ENCODE results near the gene TFDP2.
"Not testable (repeated sequence)": the region's sequence is repeated elsewhere in the genome, so short reads cannot be mapped to it uniquely, and the experiment has no call there.

TFDP2 gene

DNA sequence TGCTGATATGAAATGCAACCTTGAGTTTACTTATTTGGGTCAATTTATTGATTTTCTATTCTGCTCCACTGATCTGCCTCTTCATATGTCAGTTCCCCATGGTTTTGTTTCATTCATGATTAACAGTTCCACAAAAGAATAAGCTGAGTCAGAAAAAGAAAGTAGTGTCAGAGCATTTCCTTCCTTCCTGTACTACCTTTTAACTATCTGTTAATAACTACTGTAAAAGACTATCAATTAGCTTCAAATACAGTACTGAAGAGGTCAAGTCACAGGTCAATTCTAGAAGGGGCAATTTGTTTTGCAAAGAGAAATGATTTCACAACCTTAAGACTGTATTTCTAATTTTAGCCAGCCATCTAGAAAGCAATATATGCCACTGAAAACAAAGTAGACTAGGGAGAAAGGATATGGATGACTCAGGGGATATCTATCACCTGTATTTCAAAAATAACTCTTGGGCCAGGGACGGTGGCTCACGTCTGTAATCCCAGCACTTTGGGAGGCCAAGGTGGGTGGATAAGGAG lies 129.5 kb downstream of the TFDP2 start:
- no peak for DNase-seq (ENCODE audit: low spot score)

DNA sequence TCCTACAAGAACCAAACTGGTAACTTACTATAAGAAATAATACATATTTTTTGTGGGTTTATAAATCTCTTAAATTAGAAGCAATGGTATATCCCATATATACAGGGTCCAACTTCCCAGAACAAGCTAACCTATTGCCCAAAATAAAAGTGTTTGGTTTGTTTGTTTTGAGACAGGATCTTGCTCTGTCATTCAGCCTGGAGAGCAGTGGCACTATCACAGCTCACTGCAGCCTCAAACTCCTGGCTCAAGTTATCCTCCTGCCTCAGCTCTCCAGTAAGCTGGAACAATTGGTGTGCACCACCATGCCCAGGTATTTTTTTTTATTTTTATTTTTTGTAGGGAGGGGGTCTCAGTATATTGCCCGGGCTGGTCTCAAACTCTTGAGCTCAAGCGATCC lies 135.4 kb downstream of the TFDP2 start:
- DNase-seq (ENCODE audit: low spot score) = no peak

DNA sequence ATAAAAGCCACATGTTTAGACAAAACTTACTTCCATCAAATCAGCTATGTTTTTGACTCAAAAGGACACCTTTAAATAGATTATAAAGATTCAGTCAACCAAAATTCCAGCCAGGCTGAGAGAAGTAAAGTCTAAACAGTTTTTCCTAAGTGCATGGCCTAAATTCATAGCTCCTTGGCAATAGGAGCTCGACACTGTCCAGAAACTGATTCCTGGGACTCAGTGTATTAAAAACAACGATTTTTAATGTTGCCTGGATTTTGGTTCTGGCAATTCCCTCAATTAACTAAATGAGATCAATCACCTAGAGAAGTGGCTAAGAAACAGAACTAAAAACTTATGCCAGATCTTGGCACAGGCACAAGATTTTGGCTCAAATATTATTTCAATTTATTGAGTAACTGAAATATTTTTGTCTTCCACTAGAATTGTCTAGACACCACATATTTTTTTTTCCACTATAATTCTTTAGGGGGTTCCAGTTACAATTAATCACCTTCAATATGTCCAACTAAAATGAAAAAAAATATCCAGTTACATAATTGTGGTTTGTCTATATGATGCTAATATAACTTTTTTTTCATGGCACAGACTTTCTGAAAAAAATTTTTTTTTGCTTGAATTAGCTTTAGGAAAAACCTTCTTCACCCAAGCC lies 135.9 kb downstream of the TFDP2 start:
- DNase-seq (ENCODE audit: low spot score) = no peak

DNA sequence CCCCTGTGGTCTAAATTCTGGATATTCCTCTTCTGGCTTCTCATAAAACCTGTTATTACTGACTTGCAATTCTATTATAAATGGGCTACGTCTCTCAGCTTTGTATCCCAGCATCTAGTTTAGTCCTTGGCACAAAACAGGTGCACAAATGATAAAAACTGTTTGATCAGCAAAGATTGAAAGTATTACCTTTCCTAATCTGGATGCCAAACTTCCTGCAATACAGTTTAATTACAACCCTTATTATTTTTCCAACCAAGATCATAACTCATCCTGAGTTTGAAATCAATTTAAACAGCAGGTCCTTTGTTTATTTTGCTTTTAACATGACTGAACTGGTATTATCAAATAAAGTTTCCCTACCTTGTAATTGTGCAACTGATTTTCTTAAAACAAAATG lies 140.3 kb downstream of the TFDP2 start:
- no peak for DNase-seq (ENCODE audit: low spot score)

DNA sequence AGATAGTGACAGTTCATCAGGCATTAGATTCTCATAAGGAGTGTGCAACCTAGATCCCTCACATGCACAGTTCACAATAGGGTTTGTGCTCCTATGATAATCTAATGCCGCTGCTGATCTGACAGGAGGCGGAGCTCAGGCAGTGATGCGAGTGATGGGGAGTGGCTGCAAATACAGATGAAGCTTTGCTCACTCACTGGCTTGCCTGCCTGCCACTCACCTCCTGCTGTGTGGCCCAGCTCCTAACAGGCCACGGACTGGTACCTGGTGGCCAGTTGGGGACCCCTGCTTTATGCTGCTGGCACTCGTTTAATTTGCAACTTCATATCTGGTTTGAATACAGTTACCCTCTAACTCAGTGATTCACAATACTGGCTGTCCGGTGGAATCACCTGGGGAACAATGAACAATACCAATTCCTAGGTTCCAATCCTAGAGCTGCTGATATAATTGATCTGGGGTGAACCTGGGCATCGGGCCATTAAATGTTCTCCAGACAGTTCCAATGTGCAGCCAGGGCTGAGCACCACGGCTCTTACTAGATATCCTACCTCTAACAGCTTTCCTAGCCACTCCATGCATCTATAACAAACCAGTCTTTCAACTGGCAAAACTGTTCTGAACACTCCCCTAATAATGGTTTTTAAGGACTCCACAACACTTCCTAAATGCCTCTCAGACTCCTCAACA lies 141.5 kb downstream of the TFDP2 start:
- DNase-seq (ENCODE audit: low spot score) = no peak

DNA sequence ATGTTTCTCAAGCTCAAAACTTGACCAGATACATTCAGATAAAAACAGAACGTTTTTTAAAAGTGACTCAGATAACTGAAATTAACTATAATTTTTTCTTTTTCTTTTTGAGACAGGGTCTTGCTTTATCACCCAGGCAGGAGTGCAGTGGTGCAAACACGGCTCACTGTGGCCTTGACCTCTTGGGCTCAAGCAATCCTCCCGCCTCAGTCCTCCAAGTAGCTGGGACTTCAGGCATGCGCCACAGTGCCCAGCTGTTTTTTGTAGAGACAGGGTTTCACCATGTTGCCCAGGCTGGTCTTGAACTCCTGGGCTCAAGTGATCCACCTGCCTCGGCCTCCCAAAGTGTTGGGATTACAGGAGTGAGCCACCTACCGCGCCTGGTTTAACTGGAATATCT lies 144.4 kb downstream of the TFDP2 start:
- DNase-seq (ENCODE audit: low spot score) = not testable (repeated sequence)

DNA sequence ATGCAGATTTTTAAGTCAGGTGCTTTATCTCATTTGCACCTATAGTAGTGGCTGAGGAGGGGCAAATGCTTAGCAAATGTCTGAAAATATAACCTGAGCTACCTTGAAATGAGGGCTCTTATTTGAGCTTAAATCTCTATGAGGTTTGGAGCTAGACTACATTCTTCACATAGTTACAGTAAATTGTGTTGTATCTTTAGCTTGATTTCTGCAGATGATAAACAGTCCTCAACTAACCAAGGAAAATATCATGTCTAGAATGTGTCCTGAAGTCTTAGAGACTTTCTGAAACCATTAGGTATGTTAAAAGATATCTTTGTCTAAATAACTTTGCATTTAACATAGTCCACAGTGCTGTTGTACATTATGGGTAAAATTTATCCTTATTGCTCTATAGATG lies 145.3 kb downstream of the TFDP2 start:
- DNase-seq (ENCODE audit: low spot score) = no peak

DNA sequence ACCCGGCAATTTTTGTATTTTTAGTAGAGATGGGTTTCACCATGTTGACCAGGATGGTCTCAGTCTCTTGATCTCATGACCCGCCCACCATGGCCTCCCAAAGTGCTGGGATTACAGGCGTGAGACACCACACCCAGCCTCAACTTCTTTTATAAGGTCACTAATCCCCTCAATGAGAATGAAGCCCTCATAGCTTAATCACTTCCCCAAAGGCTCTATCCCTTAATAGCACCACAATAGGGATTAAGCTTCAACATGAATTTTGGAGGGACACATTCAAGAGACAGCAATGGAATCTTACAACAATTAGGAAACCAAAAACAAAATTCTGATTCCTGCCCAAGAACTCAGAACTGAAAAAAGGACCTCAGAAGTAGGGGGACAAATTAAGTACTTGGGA lies 146.1 kb downstream of the TFDP2 start:
- DNase-seq (ENCODE audit: low spot score) = no peak

DNA sequence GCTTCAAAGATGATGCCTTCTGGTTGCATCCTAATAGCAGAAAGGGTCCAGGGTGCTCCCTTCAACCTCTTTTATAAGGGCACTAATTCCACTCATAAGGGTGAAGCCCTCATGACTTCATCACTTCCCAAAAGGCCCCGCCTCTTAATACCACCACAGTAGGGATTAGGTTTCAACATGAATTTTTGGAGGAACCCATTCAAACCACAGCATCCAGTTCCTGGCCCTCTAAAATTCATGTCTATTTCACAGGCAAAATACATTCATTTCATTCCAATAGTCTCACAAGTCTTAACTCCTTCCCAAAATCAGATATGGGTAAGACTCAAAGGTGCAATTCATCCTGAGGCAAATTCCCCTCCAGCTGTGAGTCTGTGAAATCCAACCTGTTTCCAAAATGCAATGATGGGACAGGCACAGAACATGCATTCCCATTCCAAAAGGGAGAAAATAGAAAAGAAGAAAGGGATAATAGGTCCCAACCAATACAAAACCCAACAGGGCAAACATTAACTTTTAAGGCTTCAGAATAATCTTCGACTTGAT lies 148.9 kb downstream of the TFDP2 start:
- DNase-seq (ENCODE audit: low spot score) = no peak

DNA sequence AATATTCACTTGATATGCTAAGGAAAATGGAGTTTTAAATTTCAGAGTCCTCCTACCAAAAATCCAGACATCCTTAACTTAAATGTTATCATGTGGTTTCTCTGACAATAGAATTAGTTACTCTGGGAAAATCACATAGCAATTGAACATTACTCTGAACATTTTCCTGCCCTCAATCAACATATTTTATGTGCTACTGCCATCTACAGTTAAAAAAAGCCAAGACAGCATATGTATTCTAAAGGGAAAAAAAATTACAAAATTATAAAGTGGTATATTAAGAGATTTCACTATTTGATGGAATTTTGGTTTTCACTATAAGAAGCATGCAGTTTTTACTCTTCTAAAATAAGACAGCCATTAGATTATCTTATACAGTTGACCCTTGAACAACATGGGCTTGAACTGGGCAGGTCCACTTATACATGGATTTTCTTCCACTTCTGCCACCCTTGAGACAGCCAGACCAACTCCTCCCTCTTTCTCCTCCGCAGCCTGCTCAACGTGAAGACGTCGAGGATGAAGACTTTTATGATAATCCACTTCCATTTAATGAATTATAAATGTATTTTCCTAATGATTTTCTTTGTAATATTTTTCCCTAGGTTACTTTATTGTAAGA lies 150.6 kb downstream of the TFDP2 start:
- DNase-seq (ENCODE audit: low spot score) = no peak

DNA sequence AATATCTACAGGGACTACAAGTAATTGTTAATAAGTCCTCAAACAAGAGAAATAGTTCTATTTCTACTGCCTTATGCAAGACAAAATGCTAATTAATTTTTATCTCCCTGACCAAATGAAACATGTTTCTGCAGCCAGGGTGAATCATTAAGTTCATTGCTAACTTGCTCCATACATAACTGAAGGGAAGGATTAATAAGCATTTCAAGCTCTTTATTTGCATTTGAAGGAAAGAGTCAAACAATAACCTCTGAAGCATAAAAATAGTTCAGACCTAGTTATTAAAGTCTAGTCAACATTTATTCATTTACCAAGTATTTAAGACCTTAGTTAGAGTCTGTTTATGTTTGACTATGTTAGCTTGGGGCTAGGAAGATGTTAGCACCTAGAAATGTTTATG lies 152.9 kb downstream of the TFDP2 start:
- DNase-seq (ENCODE audit: low spot score) = no peak

DNA sequence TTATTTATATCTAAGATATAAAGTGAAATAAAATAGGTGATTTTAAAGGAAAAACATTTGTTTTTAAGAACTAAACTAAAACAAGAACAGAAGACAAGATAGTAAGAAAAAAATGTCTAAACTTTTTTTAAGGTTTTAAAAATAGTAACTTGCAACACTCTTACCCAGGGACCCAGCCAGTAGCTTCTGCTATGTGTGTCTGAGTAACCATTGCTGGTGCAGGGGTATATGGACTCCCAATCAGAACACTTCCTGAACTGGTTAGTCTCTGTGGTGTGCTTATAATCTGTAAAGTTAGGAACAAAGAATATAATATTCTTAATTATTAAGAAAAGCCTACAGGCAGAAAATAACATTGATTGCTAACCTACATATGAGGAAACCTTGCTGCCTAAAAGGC lies 154.5 kb downstream of the TFDP2 start:
- DNase-seq (ENCODE audit: low spot score) = no peak

DNA sequence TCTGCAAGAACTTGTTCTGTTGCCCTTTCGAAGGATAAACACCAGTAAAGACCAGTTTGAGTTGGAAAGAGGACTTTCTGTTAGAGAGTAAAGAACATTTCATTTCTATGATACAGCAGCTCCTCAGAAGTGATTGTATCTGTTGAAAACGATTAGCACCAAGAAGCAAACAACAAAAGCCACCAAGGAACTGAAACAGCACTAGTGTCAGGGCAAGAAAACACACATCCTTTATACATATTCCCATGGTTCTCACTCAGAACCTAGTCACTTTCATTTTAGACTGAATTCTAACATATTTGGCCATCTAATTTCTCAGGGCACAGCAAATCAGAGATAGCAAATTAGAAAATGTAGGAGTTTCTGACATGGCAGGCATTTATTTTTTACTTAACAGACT lies 156.8 kb downstream of the TFDP2 start:
- DNase-seq (ENCODE audit: low spot score) = no peak

DNA sequence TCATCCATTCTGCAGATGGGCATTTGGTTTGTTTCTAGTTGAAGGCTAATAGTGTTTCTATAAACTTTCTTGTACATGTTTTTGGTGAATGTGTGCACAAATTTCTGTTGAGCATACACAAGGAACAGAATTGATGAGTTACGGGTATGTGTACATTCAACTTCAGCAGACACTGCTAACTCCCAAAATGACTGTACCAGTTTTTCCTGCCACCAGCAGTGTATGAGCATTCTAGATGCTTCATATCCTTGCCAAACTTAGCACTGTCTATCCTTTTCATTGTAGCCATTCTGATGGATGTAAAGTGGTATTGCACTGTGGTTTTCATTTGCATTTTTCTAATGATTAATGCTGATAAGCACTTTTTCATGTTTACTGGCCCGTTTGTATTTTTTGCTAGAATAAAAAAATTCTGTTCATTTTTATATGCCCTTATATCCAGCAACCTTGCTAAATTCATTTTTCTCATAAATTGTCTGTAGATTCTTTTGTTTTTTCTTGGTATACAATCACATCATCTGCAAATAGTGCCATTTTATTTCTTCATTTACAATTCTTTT lies 162.7 kb downstream of the TFDP2 start:
- no peak for DNase-seq (ENCODE audit: low spot score)

DNA sequence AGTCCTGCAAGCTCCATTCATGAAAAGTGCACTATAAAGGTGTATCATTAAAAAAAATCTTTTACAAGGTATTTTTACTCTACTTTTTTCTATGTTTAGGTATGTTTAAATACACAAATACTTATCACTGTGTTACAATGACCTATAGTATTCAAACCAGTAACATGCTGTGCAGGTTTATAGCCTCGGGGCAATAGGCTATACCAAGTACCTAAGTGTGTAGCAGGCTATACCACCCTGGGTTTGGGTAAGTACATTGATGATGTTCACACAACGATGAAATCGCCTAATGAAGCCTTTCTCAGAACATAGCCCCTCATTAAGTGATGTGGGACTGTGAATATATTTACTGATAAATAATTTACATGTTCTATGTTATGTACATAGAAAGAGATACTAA lies 168.3 kb downstream of the TFDP2 start:
- DNase-seq (ENCODE audit: low spot score) = no peak

DNA sequence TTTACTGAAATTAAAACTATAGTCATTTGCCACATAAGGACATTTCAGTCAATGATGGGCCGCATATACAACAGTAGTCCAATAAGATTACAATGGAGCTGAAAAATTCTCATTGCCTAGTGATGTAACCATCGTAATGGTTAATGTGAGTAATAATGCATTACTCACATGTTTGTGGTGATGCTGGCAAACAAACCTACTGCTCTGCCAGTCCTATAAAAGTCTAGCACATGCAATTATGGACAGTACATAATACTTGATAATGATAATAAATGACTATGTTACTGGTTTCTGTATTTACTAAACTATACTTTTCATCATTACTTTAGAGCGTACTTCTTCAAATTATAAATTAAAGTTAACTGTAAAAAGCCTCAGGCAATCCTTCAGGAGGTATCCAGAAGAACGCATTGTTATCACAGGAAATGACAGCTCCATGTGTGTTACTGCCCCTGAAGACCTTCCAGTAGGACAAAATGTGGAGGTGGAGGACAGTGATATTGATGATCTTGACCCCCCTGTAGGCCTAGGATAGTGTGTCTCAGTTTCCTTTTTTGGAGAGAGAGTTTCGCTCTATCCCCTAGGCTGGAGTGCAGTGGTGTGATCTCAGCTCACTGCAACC lies 170.2 kb downstream of the TFDP2 start:
- no peak for DNase-seq (ENCODE audit: low spot score)

DNA sequence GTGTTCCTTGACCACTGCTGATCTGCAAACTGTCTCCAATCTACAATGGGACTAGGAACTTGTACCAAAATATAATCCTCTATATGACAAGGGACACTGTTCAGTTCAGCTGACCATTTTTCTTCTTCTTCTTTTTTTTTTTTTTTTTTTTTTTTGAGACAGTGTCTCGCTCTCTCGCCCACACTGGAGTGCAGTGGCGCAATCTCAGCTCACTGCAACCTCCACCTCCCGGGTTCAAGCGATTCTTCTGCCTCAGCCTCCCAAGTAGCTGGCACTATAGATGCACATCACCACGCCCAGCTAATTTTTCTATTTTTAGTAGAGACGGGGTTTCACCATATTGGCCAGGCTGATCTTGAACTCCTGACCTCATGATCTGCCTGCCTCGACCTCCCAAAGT lies 174.6 kb downstream of the TFDP2 start:
- DNase-seq (ENCODE audit: low spot score) = not testable (repeated sequence)

DNA sequence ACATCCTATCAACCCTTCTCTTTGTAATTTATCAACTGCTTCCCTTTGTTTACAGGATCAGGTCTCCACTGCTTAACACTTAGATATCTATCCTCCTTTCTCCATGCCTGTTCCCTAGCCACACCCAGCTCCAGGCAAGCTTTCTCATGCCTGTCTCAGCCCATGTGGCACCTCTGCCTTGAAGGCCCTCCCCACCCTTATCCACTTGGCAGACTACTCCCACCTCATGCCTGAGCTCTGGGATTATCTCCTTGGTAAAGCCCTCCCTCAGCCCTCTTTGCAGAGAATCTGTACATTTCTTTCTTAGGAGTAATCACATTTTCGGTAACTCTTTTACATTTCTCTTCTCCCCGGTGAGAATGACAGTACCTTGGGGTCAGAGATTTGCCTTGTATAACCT lies 176.9 kb downstream of the TFDP2 start:
- no peak for DNase-seq (ENCODE audit: low spot score)

DNA sequence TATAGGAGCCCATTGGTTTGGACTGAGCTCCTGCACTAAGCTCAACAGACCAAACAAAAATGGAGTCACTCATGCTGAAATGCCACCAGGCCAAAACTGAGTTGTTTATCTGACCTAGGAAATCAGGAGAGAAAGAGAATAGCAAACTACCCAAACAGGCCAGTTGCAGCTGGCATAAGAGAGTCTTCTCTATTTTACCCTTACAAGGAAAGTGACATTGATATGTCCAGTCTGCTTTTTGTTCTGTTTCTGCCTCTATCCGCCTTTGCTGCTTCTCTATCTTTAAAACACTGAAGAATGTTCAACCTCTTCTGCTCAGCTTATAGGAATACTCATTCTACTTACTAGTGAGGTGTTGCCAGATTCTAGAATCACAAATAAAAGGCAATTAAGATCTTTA lies 177.8 kb downstream of the TFDP2 start:
- DNase-seq (ENCODE audit: low spot score) = no peak

DNA sequence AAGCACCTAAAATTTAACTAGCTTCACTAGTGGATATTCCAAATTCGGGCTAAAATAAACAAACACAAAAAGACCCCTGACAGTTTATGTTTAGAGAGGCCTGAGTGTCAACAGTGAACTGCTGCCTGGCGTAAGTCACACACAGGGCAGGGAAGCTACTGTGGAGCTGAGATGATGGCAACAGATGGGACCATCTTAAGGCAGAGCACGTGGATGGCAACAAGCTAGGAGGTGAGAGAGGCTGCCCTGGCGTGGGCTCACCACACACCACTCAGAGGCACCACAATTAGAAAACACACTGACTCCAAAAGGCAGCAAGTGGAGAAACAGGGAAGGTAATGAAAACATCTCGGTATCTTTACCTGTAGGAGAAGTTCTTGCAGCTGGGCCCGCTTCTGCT lies 179.6 kb downstream of the TFDP2 start:
- DNase-seq (ENCODE audit: low spot score) = no peak

DNA sequence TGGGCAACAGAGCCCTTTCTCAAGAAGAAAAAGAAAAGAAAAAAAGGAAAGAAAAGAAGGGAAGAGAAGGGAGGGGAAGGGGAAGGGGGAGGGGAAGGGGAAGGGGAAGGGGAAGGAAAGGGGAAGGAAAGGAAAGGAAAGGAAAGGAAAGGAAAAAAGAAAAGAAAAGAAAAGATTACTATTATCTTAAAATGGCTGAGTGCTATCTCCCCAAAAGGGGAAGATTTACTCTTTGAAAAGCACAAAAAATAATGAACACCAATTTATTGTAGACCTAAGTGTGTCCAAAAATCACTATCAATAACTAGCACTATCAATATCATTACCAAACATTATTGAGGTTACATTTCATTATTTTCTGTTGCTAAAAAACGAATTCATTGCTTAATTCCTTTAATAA lies 183.9 kb downstream of the TFDP2 start:
- DNase-seq (ENCODE audit: low spot score) = no peak

DNA sequence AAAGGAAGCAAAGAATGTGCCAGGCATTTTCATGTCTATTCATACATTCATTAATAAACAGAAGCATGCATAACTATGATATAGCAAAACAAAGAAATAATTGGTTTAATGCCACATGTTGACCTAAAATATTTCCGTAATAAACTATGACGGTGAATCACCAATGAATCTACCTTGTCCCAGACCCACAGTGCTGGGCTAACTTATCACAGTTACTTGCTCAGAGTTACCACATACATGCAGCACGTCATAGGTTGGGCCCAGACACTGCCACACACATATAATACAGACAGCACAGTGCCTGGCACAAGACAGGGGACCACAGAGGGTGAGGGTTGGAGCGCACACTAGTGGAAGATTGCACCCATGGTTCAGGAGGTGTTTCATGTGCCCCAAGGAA lies 186.0 kb downstream of the TFDP2 start:
- no peak for DNase-seq (ENCODE audit: low spot score)
